ENCODE measurements around the gene PAFAH2. TPM values are rescaled to one million over a fixed set of nuclear protein-coding genes. Genes with fewer than 3 reads are reported as not detected.
A peak's percentile ranks its signal among the peaks of the same experiment; 100 is the strongest.

Gene PAFAH2
- total RNA-seq, 2 experiments from 2014 or later: 8.6 to 8.8 TPM

GRCh38 chr1:26023009-26023408 is 25.1 kb upstream of the PAFAH2 start:
- Mint-ChIP-seq H3K27ac (no peak overlapping the region), H3K4me1 (peaks cover 8% of the 10 kb centered on the region), H3K27me3 (peaks cover 4% of the 10 kb centered on the region), H3K4me3 (no peak overlapping the region), H3K9me3 (no peaks in the 10 kb centered on the region), H3K36me3 (no peaks in the 10 kb centered on the region)
- no peak for DNase-seq

- Mint-ChIP-seq H3K9me3 (no peaks in the 10 kb centered on the region), H3K36me3 (no peaks in the 10 kb centered on the region)
Measured at GRCh38 chr1:26022404-26022779, 24.5 kb upstream of the PAFAH2 start.

GRCh38 chr1:26021647-26022403 is 24.0 kb upstream of the PAFAH2 start, which contains the start of gene EXTL1:
Gene EXTL1, plus strand, starts transcription at chr1:26021775. Its CDS starts 872 bp downstream, at chr1:26022647.
- no peaks in the 10 kb centered on the region for H3K36me3 Mint-ChIP-seq
- H3K4me3 Mint-ChIP-seq: no peak within 1 kb of the TSS
- H3K27ac Mint-ChIP-seq: no peak within 1 kb of the TSS
- no peaks in the 10 kb centered on the region for H3K9me3 Mint-ChIP-seq
- no peak for DNase-seq
- peaks cover 14% of the 10 kb centered on the region for H3K4me1 Mint-ChIP-seq
- peaks cover 4% of the 10 kb centered on the region for H3K27me3 Mint-ChIP-seq

More at GRCh38 chr1:26022404-26022779, 24.5 kb upstream of the PAFAH2 start:
- H3K27ac Mint-ChIP-seq: no peak overlapping the region
- H3K4me3 Mint-ChIP-seq: no peak overlapping the region
- peaks cover 8% of the 10 kb centered on the region for H3K4me1 Mint-ChIP-seq
- no peak for DNase-seq
- H3K27me3 Mint-ChIP-seq: peaks cover 4% of the 10 kb centered on the region

- no peaks in the 10 kb centered on the region for H3K9me3 Mint-ChIP-seq
- no peak overlapping the region for H3K27ac Mint-ChIP-seq
- DNase-seq: no peak
- no peak overlapping the region for H3K4me3 Mint-ChIP-seq
- no peaks in the 10 kb centered on the region for H3K36me3 Mint-ChIP-seq
- peaks cover 4% of the 10 kb centered on the region for H3K27me3 Mint-ChIP-seq
- H3K4me1 Mint-ChIP-seq: peaks cover 21% of the 10 kb centered on the region
Measured at GRCh38 chr1:26020941-26021646, 23.2 kb upstream of the PAFAH2 start.

GRCh38 chr1:26020330-26020768 is 22.5 kb upstream of the PAFAH2 start:
- no peaks in the 10 kb centered on the region for H3K9me3 Mint-ChIP-seq
- no peaks in the 10 kb centered on the region for H3K36me3 Mint-ChIP-seq
- H3K4me3 Mint-ChIP-seq: no peak overlapping the region

GRCh38 chr1:26019641-26020315 is 21.9 kb upstream of the PAFAH2 start:
- Mint-ChIP-seq H3K9me3 (no peaks in the 10 kb centered on the region), H3K27ac (no peak overlapping the region), H3K4me1 (peaks cover 21% of the 10 kb centered on the region), H3K27me3 (peaks cover 4% of the 10 kb centered on the region), H3K36me3 (no peaks in the 10 kb centered on the region), H3K4me3 (no peak overlapping the region)
- no peak for DNase-seq

More at GRCh38 chr1:26020330-26020768, 22.5 kb upstream of the PAFAH2 start:
- DNase-seq: no peak
- H3K27me3 Mint-ChIP-seq: peaks cover 4% of the 10 kb centered on the region
- no peak overlapping the region for H3K27ac Mint-ChIP-seq
- peaks cover 21% of the 10 kb centered on the region for H3K4me1 Mint-ChIP-seq

- DNase-seq: no peak
- H3K27ac Mint-ChIP-seq: no peak overlapping the region
- H3K27me3 Mint-ChIP-seq: peaks cover 4% of the 10 kb centered on the region
- no peaks in the 10 kb centered on the region for H3K36me3 Mint-ChIP-seq
- peaks cover 21% of the 10 kb centered on the region for H3K4me1 Mint-ChIP-seq
- H3K4me3 Mint-ChIP-seq: no peak overlapping the region
- H3K9me3 Mint-ChIP-seq: no peaks in the 10 kb centered on the region
Measured at GRCh38 chr1:26017606-26018005, 19.7 kb upstream of the PAFAH2 start.

GRCh38 chr1:26016953-26017545 is 19.2 kb upstream of the PAFAH2 start:
- H3K9me3 Mint-ChIP-seq: no peaks in the 10 kb centered on the region
- peak; percentile 26 for DNase-seq
- H3K27me3 Mint-ChIP-seq: peaks cover 4% of the 10 kb centered on the region
- H3K27ac Mint-ChIP-seq: no peak overlapping the region
- peaks cover 21% of the 10 kb centered on the region for H3K4me1 Mint-ChIP-seq
- H3K4me3 Mint-ChIP-seq: no peak overlapping the region
- H3K36me3 Mint-ChIP-seq: no peaks in the 10 kb centered on the region

GRCh38 chr1:26016258-26016952 is 18.5 kb upstream of the PAFAH2 start:
- H3K27me3 Mint-ChIP-seq: peaks cover under 1% of the 10 kb centered on the region
- no peak overlapping the region for H3K27ac Mint-ChIP-seq
- no peaks in the 10 kb centered on the region for H3K9me3 Mint-ChIP-seq
- H3K36me3 Mint-ChIP-seq: no peaks in the 10 kb centered on the region
- H3K4me3 Mint-ChIP-seq: no peak overlapping the region
- DNase-seq: no peak
- H3K4me1 Mint-ChIP-seq: peaks cover 21% of the 10 kb centered on the region

GRCh38 chr1:26015358-26015757 is 17.5 kb upstream of the PAFAH2 start:
- H3K4me1 Mint-ChIP-seq: peaks cover 21% of the 10 kb centered on the region
- H3K27ac Mint-ChIP-seq: no peak overlapping the region
- H3K4me3 Mint-ChIP-seq: no peak overlapping the region
- no peaks in the 10 kb centered on the region for H3K27me3 Mint-ChIP-seq
- H3K9me3 Mint-ChIP-seq: no peaks in the 10 kb centered on the region
- no peak for DNase-seq
- H3K36me3 Mint-ChIP-seq: no peaks in the 10 kb centered on the region

- Mint-ChIP-seq H3K36me3 (no peaks in the 10 kb centered on the region), H3K27me3 (no peaks in the 10 kb centered on the region), H3K27ac (no peak overlapping the region), H3K9me3 (no peaks in the 10 kb centered on the region), H3K4me3 (no peak overlapping the region), H3K4me1 (peaks cover 13% of the 10 kb centered on the region)
- no peak for DNase-seq
Measured at GRCh38 chr1:26014179-26014578, 16.3 kb upstream of the PAFAH2 start.

GRCh38 chr1:26012864-26013263 is 15.0 kb upstream of the PAFAH2 start:
- Mint-ChIP-seq H3K9me3 (no peaks in the 10 kb centered on the region), H3K36me3 (no peaks in the 10 kb centered on the region), H3K4me3 (no peak overlapping the region), H3K4me1 (peaks cover 13% of the 10 kb centered on the region), H3K27ac (no peak overlapping the region), H3K27me3 (no peaks in the 10 kb centered on the region)
- DNase-seq: no peak

GRCh38 chr1:26010825-26011224 is 13.0 kb upstream of the PAFAH2 start:
- no peaks in the 10 kb centered on the region for H3K27me3 Mint-ChIP-seq

GRCh38 chr1:26009796-26010447 is 12.1 kb upstream of the PAFAH2 start:
- Mint-ChIP-seq H3K27ac (no peak overlapping the region), H3K9me3 (no peaks in the 10 kb centered on the region), H3K36me3 (no peaks in the 10 kb centered on the region), H3K27me3 (no peaks in the 10 kb centered on the region), H3K4me3 (no peak overlapping the region), H3K4me1 (no peaks in the 10 kb centered on the region)
- DNase-seq: no peak

More at GRCh38 chr1:26010825-26011224, 13.0 kb upstream of the PAFAH2 start:
- H3K27ac Mint-ChIP-seq: no peak overlapping the region
- no peak overlapping the region for H3K4me3 Mint-ChIP-seq
- no peak for DNase-seq
- no peaks in the 10 kb centered on the region for H3K36me3 Mint-ChIP-seq
- H3K9me3 Mint-ChIP-seq: no peaks in the 10 kb centered on the region
- H3K4me1 Mint-ChIP-seq: no peaks in the 10 kb centered on the region
